Panc1 (cell line): ENCODE results near the gene NMT1. TPM values are rescaled to one million over a fixed set of nuclear protein-coding genes. Genes with fewer than 3 reads are reported as not detected.
"Not testable (repeated sequence)": the region's sequence is repeated elsewhere in the genome, so short reads cannot be mapped to it uniquely, and the experiment has no call there.

Experiments used
- ATAC-seq: fragments of 200-7000 bp; cut with Tn5 transposase; 2 replicates; pipeline ENCODE4 v1.9.1; 2020; ENCODE audit warnings: mild to moderate bottlenecking, moderate library complexity
- BruUV-seq: library from RNA; stranded (reverse); fragments of 400-500 nt; replicated peaks from 2 replicates; lab custom pipeline; 2021; lab: Mats Ljungman, UMichigan
- CTCF ChIA-PET: fragments of 300-600 bp; sonication (Branson Sonifier 250); formaldehyde crosslinking; loops from one replicate; lab custom pipeline; 2022; ENCODE audit warnings: antibody characterized with exemption; lab: Charles Lee
- POLR2A ChIA-PET: fragments of 300-600 bp; sonication (Branson Sonifier 250); formaldehyde crosslinking; loops from one replicate; lab custom pipeline; 2022; ENCODE audit warnings: antibody characterized with exemption; lab: Charles Lee
- DNase-seq: peaks from one replicate; pipeline ENCODE4 v3.0.0-alpha.2; 2010; ENCODE audit warnings: low read depth, low spot score
- H3K27ac ChIP-seq: 2 replicates; pipeline ENCODE4 v1.5.1; 2011; ENCODE audit warnings: mild to moderate bottlenecking, low read length, inconsistent platforms
- H3K27me3 ChIP-seq: fragments of 200-500 bp; sonication (Bioruptor generic); 2 replicates; pipeline ENCODE4 v1.6.0; 2014; ENCODE audit warnings: low read length, inconsistent platforms; ENCODE audit not compliant: control insufficient read depth, insufficient read depth
- H3K36me3 ChIP-seq: fragments of 200-500 bp; sonication (Bioruptor generic); 2 replicates; pipeline ENCODE4 v1.5.1; 2014; ENCODE audit warnings: inconsistent platforms, mild to moderate bottlenecking, low read length, moderate library complexity; ENCODE audit not compliant: control insufficient read depth, insufficient read depth
- H3K4me1 ChIP-seq: 2 replicates; pipeline ENCODE4 v1.5.1; 2011; ENCODE audit warnings: inconsistent platforms, mild to moderate bottlenecking, low read length, moderate library complexity; ENCODE audit not compliant: control insufficient read depth, insufficient read depth
- H3K4me3 ChIP-seq, 2 experiments: 2 replicates each; pipeline ENCODE4 v1.5.1; 2011 to 2012; ENCODE audit warnings: low read depth in 2 of 2, low read length in 2 of 2, mild to moderate bottlenecking in 2 of 2, inconsistent platforms in 1 of 2, moderate library complexity in 1 of 2
- H3K9me3 ChIP-seq: fragments of 200-500 bp; sonication (Bioruptor generic); 2 replicates; pipeline ENCODE4 v1.5.1; 2014; ENCODE audit warnings: low read depth, mild to moderate bottlenecking, inconsistent platforms, low read length, moderate library complexity; ENCODE audit not compliant: control insufficient read depth, insufficient read depth
- CTCF ChIP-seq: fragments of 450-650 bp; IDR thresholded peaks from 2 replicates; pipeline ENCODE4 v1.5.1; 2017; ENCODE audit warnings: mild to moderate bottlenecking
- POLR2AphosphoS5 ChIP-seq: IDR thresholded peaks from 2 replicates; pipeline ENCODE4 v1.6.1; 2012; ENCODE audit warnings: mild to moderate bottlenecking, low read depth, low read length, moderate library complexity
- REST ChIP-seq, 2 experiments: IDR thresholded peaks; 2 replicates each; pipeline ENCODE4 v1.6.1; 2011 to 2012; ENCODE audit warnings: low read depth in 2 of 2, control low read depth in 1 of 2, low read length in 1 of 2, mild to moderate bottlenecking in 1 of 2, moderate library complexity in 1 of 2; ENCODE audit not compliant: insufficient read depth in 1 of 2
- SIN3A ChIP-seq: IDR thresholded peaks from 2 replicates; pipeline ENCODE4 v1.6.1; 2012; ENCODE audit warnings: low read depth, mild to moderate bottlenecking, low read length, moderate library complexity, borderline replicate concordance; ENCODE audit not compliant: insufficient read depth
- TCF7L2 ChIP-seq: IDR thresholded peaks from 2 replicates; pipeline ENCODE4 v1.6.1; 2011; ENCODE audit warnings: mild to moderate bottlenecking, low read depth, low read length, inconsistent platforms
- in situ Hi-C: cut with HindIII; loops from 2 replicates; pipeline ENCODE4 v1.10.0; 2016; ENCODE audit warnings: low sequenced_read_pairs, low pct_unique_long_range_greater_than_20kb
- intact Hi-C: fragments of 100-400 bp; cut with micrococcal nuclease; formaldehyde crosslinking; loops from one replicate; pipeline ENCODE4 v1.10.0; 2022; ENCODE audit not compliant: unreplicated experiment
- total RNA-seq: library from RNA; stranded (reverse); gene quantifications from one replicate; pipeline ENCODE4 v1.2.1, GENCODE V29; 2021; ENCODE audit not compliant: unreplicated experiment

Gene NMT1
- total RNA-seq, 1 experiment from 2014 or later = 105 TPM

- intact Hi-C loops = no loop called here
- Histone ChIP-seq H3K4me3 (no peak overlapping the region), H3K27me3 (no peaks in the 10 kb centered on the region), H3K4me1 (peaks cover 46% of the 10 kb centered on the region), H3K27ac (peak overlapping the region; percentile 69), H3K9me3 (no peaks in the 10 kb centered on the region), H3K36me3 (no peaks in the 10 kb centered on the region)
- BruUV-seq = no TSS peak
- DNase-seq = no peak
- ChIA-PET POLR2A (no interaction called here), CTCF (interaction anchor here (0.5 kb wide), 1 partner anchor 352 kb away, joined by 6 read pairs; no protein-coding TSS in a partner anchor)
- in situ Hi-C loops = no loop called here
- TF ChIP-seq REST (IDR thresholded peaks at IDR 0.05; ENCODE audit: insufficient read depth in 1 of 2, low read depth in 2 of 2, low read length in 1 of 2) (no peak), SIN3A (no peak), POLR2AphosphoS5 (no peak)
- no peak for ATAC-seq
These were observed 62.1 kb downstream of the NMT1 start for GRCh38 chr17:45123076-45123770.

DNA sequence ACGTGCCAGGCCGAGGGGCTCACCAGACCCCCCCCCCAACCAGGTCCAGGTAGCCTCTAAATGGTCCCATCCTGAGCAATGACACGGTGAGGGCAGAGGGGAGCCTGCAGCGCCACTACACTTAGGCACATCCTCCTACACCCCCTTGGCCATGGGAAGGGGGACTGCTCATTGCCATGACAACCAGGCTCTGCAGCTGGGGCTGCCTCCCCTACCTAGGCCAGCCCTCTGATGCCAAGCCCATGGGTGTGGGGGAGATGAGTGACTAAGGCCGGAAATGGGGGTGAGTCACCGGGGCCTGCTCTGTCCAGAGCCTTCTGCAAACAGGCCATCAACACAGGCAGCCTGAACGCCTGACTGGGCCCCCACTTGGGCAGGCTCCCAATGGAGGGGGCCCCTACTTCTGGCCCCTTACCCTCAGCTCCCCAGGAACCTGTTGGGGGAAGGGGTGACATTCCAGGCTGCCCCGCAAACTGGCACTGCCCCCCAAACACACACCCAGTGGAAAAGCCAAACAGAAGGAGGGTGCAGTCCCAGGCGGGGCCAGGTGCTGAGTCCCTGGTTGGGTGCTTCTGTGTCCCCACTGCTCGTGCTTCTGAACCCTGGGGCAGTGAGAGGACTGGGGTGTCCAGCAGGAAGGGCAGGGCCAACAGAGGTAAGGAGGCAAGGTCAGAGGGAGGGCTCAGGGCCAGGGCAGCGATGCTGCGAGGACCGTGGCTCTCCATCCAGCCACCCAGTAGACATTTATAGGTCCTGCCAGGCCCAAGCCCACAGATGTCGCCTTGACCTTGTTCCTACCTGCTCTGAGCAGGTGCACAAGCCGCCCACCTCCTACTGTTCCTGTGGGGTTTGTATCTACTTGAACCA lies 63.0 kb downstream of the NMT1 start:
- Histone ChIP-seq H3K9me3 (no peaks in the 10 kb centered on the region), H3K27me3 (no peaks in the 10 kb centered on the region), H3K36me3 (no peaks in the 10 kb centered on the region), H3K4me1 (peaks cover 56% of the 10 kb centered on the region), H3K4me3 (no peak overlapping the region), H3K27ac (peak overlapping the region; percentile 69)
- in situ Hi-C loops (no loop called here), intact Hi-C loops (no loop called here)
- TF ChIP-seq REST (IDR thresholded peaks at IDR 0.05; ENCODE audit: insufficient read depth in 1 of 2, low read depth in 2 of 2, low read length in 1 of 2) (no peak), POLR2AphosphoS5 (no peak), CTCF (no peak), SIN3A (no peak), TCF7L2 (no peak)
- CTCF ChIA-PET = no interaction called here
- POLR2A ChIA-PET = no interaction called here
- ATAC-seq (peak; percentile 90), DNase-seq (no peak)
- no TSS peak for BruUV-seq

DNA sequence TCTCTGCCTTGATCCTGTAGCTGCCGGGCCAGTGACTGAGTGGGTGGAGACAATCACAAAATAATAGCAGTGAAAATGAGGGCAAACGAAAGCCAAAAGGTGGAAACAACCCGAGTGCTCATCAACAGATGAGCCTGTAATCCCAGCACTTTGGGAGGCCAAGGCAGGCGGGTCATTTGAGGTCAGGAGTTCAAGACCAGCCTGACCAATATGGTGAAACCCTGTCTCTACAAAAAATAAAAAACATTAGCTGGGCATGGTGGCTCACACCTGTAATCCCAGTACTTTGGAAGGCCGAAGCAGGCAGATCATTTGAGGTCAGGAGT lies 63.6 kb downstream of the NMT1 start:
- CTCF ChIA-PET, DNase-seq, H3K27me3 ChIP-seq, H3K9me3 ChIP-seq, BruUV-seq, intact Hi-C loops, ATAC-seq, H3K36me3 ChIP-seq, in situ Hi-C loops, POLR2A ChIA-PET, H3K4me3 ChIP-seq: not testable (repeated sequence)
- Histone ChIP-seq H3K27ac (peak overlapping the region; percentile 69), H3K4me1 (peaks cover 61% of the 10 kb centered on the region)
